Measurements from ENCODE around the gene OSBPL2. TPM values are rescaled to one million over a fixed set of nuclear protein-coding genes. Genes with fewer than 3 reads are reported as not detected.

OSBPL2 gene
- total and polyA plus RNA-seq, 2 experiments from 2014 or later = 16.6 to 31.2 TPM

DNA sequence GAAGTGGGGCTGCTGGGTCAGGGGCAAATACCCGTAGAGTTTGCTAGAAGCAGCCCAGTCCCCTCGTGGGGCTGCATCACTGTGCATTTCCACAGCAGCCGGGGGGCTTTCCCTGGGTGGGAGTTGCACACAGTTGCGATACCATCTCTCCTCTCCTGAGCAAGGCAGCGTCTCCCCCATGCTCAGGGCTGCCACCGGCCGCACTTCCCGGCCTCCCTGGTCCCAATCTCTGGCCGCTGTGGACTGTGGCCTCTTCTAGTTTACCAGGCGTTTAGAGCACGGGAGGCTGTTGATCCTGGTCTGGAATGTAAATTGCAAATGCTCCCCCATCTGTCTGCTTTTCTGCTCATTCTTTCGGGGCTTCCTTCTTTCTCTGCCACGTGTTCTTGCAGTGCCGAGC lies 31.1 kb downstream of the OSBPL2 start:
- peaks cover 41% of the 10 kb centered on the region for H3K36me3 Mint-ChIP-seq (ENCODE audit: low read depth)
- no peaks in the 10 kb centered on the region for H3K9me2 ChIP-seq (ENCODE audit: insufficient read depth)

More for the DNA sequence above, 31.1 kb downstream of the OSBPL2 start:
- ATAC-seq = no peak
- Histone ChIP-seq H3K4me2 (no peak overlapping the region), H3K27me3 (ENCODE audit: insufficient read depth) (no peaks in the 10 kb centered on the region), H4K20me1 (replicated peaks; ENCODE audit: insufficient read depth) (no peaks in the 10 kb centered on the region; the same call in 1 of the 2 replicates), H3K36me3 (ENCODE audit: insufficient read depth) (peaks cover 16% of the 10 kb centered on the region), H3K4me1 (ENCODE audit: insufficient read depth) (no peaks in the 10 kb centered on the region), H3K27ac (ENCODE audit: low read depth) (no peak overlapping the region), H2AFZ (no peak overlapping the region), H3K79me2 (replicated peaks; ENCODE audit: insufficient read depth) (no peaks in the 10 kb centered on the region), H3K4me3 (no peak overlapping the region), H3F3A (replicated peaks; ENCODE audit: low read depth) (no peaks in the 10 kb centered on the region)
- Mint-ChIP-seq H3K4me3 (no peak overlapping the region), H3K9me3 (peaks cover 13% of the 10 kb centered on the region; the same call in 2 of the 3 replicates), H3K27ac (peak overlapping the region; percentile 0; the same call in 1 of the 2 replicates), H3K4me1 (peaks cover 3% of the 10 kb centered on the region; the same call in 1 of the 3 replicates), H3K27me3 (ENCODE audit: insufficient read depth, low read depth, poor library complexity) (peaks cover 2% of the 10 kb centered on the region)
- TF ChIP-seq EZH2 (IDR thresholded peaks at IDR 0.05; ENCODE audit: low read depth, unreplicated experiment) (no peak), ZNF331 (CRISPR knock-in tag; IDR thresholded peaks at IDR 0.05; ENCODE audit: low read depth) (no peak), NANOG (IDR thresholded peaks at IDR 0.05; ENCODE audit: borderline replicate concordance) (no peak), CREB1 (CRISPR knock-in tag; IDR thresholded peaks at IDR 0.05; ENCODE audit: low read depth) (no peak), ZNF114 (CRISPR knock-in tag; IDR thresholded peaks at IDR 0.05) (no peak), JUNB (IDR thresholded peaks at IDR 0.05; ENCODE audit: unreplicated experiment) (no peak), STAT1 (IDR thresholded peaks at IDR 0.05; ENCODE audit: unreplicated experiment) (no peak), EZH2phosphoT487 (IDR thresholded peaks at IDR 0.05; ENCODE audit: unreplicated experiment) (no peak), POLR2AphosphoS5 (IDR thresholded peaks at IDR 0.05; ENCODE audit: low read depth) (no peak)
- TF ChIP-seq, protein P1, sequence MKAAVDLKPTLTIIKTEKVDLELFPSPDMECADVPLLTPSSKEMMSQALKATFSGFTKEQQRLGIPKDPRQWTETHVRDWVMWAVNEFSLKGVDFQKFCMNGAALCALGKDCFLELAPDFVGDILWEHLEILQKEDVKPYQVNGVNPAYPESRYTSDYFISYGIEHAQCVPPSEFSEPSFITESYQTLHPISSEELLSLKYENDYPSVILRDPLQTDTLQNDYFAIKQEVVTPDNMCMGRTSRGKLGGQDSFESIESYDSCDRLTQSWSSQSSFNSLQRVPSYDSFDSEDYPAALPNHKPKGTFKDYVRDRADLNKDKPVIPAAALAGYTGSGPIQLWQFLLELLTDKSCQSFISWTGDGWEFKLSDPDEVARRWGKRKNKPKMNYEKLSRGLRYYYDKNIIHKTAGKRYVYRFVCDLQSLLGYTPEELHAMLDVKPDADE (IDR thresholded peaks at IDR 0.05) = no peak
- TF ChIP-seq, protein P2, sequence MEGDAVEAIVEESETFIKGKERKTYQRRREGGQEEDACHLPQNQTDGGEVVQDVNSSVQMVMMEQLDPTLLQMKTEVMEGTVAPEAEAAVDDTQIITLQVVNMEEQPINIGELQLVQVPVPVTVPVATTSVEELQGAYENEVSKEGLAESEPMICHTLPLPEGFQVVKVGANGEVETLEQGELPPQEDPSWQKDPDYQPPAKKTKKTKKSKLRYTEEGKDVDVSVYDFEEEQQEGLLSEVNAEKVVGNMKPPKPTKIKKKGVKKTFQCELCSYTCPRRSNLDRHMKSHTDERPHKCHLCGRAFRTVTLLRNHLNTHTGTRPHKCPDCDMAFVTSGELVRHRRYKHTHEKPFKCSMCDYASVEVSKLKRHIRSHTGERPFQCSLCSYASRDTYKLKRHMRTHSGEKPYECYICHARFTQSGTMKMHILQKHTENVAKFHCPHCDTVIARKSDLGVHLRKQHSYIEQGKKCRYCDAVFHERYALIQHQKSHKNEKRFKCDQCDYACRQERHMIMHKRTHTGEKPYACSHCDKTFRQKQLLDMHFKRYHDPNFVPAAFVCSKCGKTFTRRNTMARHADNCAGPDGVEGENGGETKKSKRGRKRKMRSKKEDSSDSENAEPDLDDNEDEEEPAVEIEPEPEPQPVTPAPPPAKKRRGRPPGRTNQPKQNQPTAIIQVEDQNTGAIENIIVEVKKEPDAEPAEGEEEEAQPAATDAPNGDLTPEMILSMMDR (conservative IDR thresholded peaks at IDR 0.05; ENCODE audit: low read depth in 2 of 2) = no peak
- TF ChIP-seq, protein P3, sequence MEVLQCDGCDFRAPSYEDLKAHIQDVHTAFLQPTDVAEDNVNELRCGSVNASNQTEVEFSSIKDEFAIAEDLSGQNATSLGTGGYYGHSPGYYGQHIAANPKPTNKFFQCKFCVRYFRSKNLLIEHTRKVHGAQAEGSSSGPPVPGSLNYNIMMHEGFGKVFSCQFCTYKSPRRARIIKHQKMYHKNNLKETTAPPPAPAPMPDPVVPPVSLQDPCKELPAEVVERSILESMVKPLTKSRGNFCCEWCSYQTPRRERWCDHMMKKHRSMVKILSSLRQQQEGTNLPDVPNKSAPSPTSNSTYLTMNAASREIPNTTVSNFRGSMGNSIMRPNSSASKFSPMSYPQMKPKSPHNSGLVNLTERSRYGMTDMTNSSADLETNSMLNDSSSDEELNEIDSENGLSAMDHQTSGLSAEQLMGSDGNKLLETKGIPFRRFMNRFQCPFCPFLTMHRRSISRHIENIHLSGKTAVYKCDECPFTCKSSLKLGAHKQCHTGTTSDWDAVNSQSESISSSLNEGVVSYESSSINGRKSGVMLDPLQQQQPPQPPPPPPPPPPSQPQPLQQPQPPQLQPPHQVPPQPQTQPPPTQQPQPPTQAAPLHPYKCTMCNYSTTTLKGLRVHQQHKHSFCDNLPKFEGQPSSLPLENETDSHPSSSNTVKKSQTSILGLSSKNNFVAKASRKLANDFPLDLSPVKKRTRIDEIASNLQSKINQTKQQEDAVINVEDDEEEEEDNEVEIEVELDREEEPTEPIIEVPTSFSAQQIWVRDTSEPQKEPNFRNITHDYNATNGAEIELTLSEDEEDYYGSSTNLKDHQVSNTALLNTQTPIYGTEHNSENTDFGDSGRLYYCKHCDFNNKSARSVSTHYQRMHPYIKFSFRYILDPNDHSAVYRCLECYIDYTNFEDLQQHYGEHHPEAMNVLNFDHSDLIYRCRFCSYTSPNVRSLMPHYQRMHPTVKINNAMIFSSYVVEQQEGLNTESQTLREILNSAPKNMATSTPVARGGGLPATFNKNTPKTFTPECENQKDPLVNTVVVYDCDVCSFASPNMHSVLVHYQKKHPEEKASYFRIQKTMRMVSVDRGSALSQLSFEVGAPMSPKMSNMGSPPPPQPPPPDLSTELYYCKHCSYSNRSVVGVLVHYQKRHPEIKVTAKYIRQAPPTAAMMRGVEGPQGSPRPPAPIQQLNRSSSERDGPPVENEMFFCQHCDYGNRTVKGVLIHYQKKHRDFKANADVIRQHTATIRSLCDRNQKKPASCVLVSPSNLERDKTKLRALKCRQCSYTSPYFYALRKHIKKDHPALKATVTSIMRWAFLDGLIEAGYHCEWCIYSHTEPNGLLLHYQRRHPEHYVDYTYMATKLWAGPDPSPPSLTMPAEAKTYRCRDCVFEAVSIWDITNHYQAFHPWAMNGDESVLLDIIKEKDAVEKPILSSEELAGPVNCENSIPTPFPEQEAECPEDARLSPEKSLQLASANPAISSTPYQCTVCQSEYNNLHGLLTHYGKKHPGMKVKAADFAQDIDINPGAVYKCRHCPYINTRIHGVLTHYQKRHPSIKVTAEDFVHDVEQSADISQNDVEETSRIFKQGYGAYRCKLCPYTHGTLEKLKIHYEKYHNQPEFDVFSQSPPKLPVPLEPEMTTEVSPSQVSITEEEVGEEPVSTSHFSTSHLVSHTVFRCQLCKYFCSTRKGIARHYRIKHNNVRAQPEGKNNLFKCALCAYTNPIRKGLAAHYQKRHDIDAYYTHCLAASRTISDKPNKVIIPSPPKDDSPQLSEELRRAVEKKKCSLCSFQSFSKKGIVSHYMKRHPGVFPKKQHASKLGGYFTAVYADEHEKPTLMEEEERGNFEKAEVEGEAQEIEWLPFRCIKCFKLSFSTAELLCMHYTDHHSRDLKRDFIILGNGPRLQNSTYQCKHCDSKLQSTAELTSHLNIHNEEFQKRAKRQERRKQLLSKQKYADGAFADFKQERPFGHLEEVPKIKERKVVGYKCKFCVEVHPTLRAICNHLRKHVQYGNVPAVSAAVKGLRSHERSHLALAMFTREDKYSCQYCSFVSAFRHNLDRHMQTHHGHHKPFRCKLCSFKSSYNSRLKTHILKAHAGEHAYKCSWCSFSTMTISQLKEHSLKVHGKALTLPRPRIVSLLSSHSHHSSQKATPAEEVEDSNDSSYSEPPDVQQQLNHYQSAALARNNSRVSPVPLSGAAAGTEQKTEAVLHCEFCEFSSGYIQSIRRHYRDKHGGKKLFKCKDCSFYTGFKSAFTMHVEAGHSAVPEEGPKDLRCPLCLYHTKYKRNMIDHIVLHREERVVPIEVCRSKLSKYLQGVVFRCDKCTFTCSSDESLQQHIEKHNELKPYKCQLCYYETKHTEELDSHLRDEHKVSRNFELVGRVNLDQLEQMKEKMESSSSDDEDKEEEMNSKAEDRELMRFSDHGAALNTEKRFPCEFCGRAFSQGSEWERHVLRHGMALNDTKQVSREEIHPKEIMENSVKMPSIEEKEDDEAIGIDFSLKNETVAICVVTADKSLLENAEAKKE (CRISPR knock-in tag; IDR thresholded peaks at IDR 0.05) = no peak
- TF ChIP-seq, protein P4, sequence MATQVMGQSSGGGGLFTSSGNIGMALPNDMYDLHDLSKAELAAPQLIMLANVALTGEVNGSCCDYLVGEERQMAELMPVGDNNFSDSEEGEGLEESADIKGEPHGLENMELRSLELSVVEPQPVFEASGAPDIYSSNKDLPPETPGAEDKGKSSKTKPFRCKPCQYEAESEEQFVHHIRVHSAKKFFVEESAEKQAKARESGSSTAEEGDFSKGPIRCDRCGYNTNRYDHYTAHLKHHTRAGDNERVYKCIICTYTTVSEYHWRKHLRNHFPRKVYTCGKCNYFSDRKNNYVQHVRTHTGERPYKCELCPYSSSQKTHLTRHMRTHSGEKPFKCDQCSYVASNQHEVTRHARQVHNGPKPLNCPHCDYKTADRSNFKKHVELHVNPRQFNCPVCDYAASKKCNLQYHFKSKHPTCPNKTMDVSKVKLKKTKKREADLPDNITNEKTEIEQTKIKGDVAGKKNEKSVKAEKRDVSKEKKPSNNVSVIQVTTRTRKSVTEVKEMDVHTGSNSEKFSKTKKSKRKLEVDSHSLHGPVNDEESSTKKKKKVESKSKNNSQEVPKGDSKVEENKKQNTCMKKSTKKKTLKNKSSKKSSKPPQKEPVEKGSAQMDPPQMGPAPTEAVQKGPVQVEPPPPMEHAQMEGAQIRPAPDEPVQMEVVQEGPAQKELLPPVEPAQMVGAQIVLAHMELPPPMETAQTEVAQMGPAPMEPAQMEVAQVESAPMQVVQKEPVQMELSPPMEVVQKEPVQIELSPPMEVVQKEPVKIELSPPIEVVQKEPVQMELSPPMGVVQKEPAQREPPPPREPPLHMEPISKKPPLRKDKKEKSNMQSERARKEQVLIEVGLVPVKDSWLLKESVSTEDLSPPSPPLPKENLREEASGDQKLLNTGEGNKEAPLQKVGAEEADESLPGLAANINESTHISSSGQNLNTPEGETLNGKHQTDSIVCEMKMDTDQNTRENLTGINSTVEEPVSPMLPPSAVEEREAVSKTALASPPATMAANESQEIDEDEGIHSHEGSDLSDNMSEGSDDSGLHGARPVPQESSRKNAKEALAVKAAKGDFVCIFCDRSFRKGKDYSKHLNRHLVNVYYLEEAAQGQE (IDR thresholded peaks at IDR 0.05; ENCODE audit: unreplicated experiment) = no peak
- no peak for DNase-seq (ENCODE audit: low spot score)

All from GM23338 (cell line).